Embryonic facial prominence (tissue), 1 donor: Measurements from ENCODE around the gene BATF.
"Not testable (repeated sequence)": the region's sequence is repeated elsewhere in the genome, so short reads cannot be mapped to it uniquely, and the experiment has no call there.

Experiments
- DNase-seq: peaks from one replicate; pipeline ENCODE4 v3.0.0-alpha.2; 2016; ENCODE audit errors: extremely low spot score

The BATF gene

GRCh38 chr14:75522224-75522982 lies at the start of gene BATF:
Gene BATF, plus strand, starts transcription at chr14:75522469. Its CDS starts 214 bp downstream, at chr14:75522683.
- DNase-seq = no peak

- DNase-seq = not testable (repeated sequence)
Measured at GRCh38 chr14:75474127-75474526, 48.1 kb upstream of the BATF start.

DNA sequence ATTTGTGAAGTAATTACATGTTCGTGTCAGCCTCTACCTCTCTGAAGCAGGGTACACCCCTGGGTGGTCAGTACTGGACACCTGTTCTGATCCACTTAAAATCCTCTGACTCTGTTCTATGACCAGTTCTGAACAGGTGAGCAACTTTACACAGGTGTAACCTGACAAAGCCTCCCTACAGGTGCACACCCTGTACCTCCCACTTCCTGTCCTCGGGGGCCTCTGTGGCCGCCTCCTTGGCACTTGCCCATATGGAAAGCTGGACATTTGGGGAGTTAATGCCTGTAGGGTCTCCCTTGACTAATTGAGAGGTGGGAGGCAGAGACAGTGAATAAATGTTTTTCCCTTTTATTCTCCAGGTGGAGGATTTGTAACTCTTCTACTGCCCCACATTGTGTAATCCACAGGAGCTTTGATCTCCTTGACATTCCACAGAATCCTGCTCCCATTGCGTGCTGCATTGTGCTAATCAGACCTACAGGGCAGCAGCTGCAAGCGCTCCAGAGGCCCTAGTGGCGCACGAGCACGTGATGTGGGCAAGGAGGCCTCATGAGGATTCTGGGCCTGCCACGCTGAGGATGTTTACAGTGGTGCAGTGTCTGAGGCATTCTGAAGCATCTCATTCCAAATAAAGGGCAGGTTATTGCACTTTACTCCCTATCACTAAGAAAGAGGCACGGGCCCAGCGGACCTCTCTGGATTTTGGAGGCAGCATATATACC lies 45.8 kb upstream of the BATF start:
- DNase-seq = no peak

- no peak for DNase-seq
Measured at GRCh38 chr14:75477881-75478280, 44.4 kb upstream of the BATF start.

DNA sequence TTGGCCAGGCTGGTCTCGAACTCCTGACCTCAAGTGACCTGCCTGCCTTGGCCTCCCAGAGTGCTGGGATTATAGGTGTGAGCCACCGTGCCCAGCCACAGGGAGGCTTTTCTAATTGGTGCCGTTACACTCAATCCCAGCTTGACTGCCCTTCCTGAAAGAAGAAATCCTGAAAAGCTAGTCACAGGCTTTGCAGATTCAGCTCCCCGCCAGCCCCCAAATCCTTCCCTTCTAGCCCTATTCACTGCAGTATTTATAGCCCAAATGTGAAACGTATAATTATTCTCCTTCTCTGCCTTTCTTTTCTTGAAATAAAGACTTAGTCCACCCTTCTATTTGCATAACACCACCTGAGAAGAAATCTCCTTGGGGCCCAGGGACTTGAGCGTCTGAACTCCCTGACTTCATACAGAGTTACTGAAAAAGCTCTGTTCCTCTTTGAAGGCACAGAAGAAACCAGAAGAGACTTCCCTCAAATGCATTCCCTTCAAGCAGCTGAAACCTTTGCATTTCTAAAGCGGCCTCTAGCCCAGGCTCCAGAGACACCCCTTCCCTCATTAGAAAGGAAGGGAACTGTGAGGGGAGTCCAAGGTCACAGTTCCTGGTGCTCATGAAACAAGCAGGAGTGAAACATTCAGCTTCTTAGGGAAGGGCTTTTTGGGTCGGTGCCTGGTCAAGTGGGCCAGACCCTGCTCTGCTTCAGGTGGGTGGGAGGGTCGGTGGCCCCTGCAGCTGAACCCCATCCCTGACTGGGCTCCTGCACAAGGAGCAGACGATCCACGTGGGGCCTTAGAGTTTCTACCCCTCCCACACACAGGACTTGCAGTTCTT lies 42.3 kb upstream of the BATF start:
- DNase-seq = no peak

DNA sequence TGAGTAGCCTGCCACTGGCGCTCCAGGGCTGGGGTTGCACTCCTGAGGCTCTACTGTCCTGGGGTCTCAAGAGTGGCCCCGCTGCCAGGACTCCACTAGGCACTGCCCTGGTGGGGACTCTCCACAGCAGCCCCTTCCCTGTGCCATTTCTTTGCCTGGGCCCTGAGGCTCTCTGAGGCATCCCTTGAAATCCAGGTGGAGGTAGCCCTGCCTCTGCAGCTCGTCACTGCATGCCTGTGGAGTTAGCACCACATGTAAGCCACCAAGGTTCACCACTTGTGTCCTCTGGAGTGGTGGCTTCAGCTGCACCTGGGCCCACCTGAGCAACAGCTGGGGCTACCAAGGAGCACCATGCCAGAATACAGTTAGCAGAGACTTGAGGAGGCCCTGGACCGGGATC lies 39.9 kb upstream of the BATF start:
- no peak for DNase-seq

GRCh38 chr14:75484711-75485429 lies 37.4 kb upstream of the BATF start:
- no peak for DNase-seq

DNA sequence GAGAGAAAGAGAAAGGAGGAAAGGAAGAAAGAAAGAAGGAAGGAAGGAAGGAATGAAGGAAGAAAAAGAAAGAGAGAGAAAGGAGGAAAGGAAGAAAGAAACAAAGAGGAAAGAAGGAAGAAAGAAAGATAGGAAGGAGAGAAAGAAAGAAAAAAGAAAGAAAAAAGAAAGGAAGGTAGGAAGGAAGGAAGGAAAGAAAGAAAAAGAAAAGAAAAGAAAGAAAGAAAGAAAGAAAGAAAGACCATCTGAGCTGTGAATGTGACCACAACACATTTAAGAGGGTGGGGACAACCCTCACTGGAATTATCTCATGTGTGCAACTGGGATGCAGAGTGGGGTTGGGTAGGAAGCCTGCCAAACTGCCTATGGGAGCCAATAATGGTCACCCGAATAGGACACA lies 36.0 kb upstream of the BATF start:
- no peak for DNase-seq

- DNase-seq = no peak
Measured at GRCh38 chr14:75487155-75487671, 35.1 kb upstream of the BATF start.

GRCh38 chr14:75489480-75489837 lies 32.8 kb upstream of the BATF start:
- no peak for DNase-seq

DNA sequence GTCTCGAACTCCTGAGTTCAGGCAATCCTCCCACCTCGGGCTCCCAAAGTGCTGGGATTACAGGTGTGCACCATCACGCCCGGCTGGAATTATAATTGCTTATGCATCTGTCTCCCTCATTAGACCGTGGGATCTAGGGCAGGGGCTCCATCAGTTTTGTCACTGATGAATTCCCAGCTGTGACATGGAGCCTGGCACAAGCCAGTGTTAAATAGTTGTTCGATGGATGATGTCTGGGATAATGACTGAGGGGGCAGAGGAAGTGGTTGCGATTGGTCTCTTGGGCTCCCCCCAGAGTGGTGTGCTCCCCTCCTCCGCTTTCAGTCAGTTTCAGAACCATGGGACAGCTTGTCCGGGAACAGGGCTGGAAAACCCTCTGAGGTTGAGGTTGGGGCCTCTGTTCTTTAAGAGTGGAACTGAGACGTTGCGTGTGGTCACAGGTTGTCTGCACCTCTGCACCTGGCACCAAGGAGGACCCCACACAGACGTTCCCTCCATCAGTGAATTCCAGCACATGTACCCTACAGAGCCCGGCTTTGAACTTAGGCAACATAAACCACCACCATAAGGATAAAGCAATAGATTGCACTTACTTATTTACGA lies 30.8 kb upstream of the BATF start:
- no peak for DNase-seq

DNA sequence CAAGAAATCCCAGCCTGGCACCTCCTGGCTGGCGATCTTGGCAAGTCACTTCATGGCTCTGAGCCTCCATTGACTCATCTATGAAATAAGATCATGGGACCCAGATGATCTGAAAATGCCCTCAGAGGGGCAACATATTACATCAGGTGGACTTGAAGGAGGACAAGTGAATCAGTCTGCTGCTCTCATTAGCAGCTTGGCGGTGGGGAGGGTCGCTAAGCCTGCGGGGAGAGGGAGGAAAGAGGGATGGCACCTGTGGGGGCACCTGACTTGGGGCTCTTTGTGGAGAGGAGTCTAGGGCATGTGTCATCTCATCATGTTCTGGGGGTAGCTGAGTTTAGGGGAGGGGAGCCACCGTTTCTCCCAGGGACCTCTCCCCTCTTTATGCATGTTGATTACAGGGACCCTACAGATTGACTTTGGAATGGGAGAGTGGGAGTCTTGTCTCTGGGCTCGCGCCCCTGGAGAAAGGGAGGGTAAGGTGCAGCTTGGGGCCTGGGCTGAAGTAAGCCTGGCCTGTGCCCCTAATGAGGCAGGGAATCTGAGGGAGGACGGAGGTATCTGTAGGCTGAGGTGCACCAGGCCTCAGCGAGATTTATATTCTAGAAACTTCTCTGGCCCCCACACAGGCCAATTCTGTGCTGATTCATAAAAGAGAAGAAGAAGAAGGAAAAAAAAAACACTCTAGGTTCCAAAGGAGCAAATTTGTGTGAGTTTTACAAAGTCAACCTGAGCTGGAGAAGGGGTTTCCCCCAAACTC lies 29.3 kb upstream of the BATF start:
- no peak for DNase-seq

GRCh38 chr14:75493592-75494087 lies 28.6 kb upstream of the BATF start:
- DNase-seq = no peak

GRCh38 chr14:75494896-75495295 lies 27.4 kb upstream of the BATF start:
- DNase-seq = no peak

DNA sequence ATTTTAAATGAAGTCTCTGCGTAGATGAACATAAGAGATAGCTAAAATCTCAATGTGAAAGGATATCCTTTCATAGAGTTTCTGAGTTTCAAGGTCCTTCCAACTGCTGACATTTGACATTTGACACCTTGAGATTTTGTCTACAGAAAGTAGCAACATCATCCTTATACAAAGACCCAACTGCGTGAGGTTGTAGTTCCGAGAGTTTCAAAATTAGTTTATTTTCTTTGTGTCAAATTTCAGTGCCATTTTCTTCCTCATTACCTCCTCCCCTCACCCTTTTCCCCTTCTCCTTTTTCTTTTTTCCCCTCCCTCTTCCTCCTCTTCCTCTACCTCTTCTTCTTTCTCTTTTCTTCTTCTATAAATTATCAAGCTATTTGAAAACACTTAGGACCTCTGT lies 26.9 kb upstream of the BATF start:
- no peak for DNase-seq

- no peak for DNase-seq
Measured at GRCh38 chr14:75495882-75496281, 26.4 kb upstream of the BATF start.

- no peak for DNase-seq
Measured at GRCh38 chr14:75496755-75497154, 25.5 kb upstream of the BATF start.

DNA sequence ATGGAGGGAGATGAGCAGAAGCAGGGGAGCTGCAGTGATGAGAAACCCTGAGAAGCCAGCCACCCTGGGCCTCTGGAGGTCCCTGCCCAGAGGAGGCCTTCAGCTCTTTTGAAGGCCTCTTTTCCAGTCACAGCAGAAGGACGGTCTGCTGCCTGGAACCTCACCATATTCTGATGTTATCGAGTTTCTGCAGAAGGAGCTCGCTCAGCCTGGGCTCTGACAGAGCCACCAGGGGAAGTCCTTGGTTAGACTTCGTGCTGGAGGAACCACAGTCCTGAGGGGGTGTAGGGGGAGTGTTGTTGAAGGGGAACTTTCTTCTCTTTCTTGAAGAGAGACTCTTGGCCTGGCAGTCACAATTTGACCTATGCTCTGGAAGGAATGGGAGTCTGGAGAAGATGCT lies 25.1 kb upstream of the BATF start:
- no peak for DNase-seq

GRCh38 chr14:75497701-75498100 lies 24.6 kb upstream of the BATF start:
- DNase-seq = no peak
